Measurements from ENCODE around the gene ACHE. TPM values are rescaled to one million over a fixed set of nuclear protein-coding genes. Genes with fewer than 3 reads are reported as not detected.
"Not testable (repeated sequence)": the region's sequence is repeated elsewhere in the genome, so short reads cannot be mapped to it uniquely, and the experiment has no call there.

The ACHE gene
- total RNA-seq, 1 experiment from 2014 or later: 0.40 TPM

DNA sequence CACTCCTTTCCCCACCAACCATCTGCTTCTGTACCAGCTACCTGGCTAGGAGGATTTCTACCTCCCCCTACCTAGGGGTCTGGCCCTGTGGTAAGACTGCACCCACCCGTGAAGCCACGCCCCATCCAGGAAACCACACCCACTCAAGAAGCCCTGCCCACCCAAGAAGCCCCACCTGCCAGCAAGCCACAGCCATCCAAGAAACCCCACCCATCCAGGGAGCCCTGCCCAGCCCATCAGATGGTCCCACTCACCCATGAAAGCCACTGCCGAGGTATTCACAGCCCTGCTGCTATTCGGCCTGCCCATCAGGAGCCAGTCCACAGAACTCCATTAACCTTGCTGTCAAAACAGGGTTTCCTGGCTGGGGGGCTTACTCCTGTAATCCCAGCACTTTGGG lies 38.0 kb upstream of the ACHE start:
- POLR2A ChIA-PET (ENCODE audit: unreplicated experiment): no interaction called here
- no TSS peak for BruUV-seq (replicated peaks)
- intact Hi-C loops (cut with micrococcal nuclease): no loop called here

DNA sequence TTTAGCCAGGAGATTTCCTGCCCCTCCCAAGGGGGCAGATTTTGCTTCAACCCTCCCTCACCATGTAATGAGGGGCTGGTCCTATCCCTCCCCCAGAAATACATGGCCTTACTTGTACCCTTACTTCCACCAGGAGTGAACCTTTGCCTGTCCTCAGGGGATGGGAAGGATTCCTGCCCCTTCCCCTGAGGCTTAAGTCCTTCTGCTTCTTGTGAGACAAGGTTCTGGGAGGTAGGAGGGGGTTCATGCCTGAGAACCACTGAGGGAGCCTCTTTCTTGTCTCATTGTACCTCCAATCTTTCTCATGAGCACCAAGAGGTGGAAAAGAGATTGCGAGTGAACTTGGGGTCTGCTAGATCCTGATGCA lies 34.1 kb upstream of the ACHE start:
- ATAC-seq (no peak), DNase-seq (no peak)
- H3K9ac ChIP-seq (ENCODE audit: low read length): no peak overlapping the region
- H3K79me2 ChIP-seq (ENCODE audit: low read length): no peaks in the 10 kb centered on the region
- H3F3A ChIP-seq (ENCODE audit: low read length, unreplicated experiment): no peaks in the 10 kb centered on the region
- no peaks in the 10 kb centered on the region for H3K9me2 ChIP-seq (replicated peaks; ENCODE audit: low read length)
- no peaks in the 10 kb centered on the region for H3K36me3 ChIP-seq (ENCODE audit: low read depth, low read length)
- peaks cover 21% of the 10 kb centered on the region for H3K4me1 ChIP-seq (ENCODE audit: insufficient read depth, low read length)
- no peak overlapping the region for H3K4me3 ChIP-seq (ENCODE audit: low read length)
- peak overlapping the region; percentile 33 for H3K4me2 ChIP-seq (ENCODE audit: low read length)
- H2AFZ ChIP-seq (ENCODE audit: low read length): no peak overlapping the region
- CTCF ChIA-PET: no interaction called here
- intact Hi-C loops (cut with micrococcal nuclease): no loop called here
- TF ChIP-seq EZH2phosphoT487 (IDR thresholded peaks at IDR 0.05; ENCODE audit: borderline replicate concordance, low read length): no peak
- TF ChIP-seq EZH2 (IDR thresholded peaks at IDR 0.05; ENCODE audit: low read length, unreplicated experiment): no peak
- TF ChIP-seq CTCF (conservative IDR thresholded peaks at IDR 0.05; ENCODE audit: low read depth, low read length): no peak
- POLR2A ChIA-PET (ENCODE audit: unreplicated experiment): no interaction called here
- no TSS peak for BruUV-seq (replicated peaks)
- H4K20me1 ChIP-seq (ENCODE audit: low read length): no peaks in the 10 kb centered on the region
- no peak overlapping the region for H3K27ac ChIP-seq (ENCODE audit: low read length)
- H3K27me3 ChIP-seq (ENCODE audit: low read length): no peaks in the 10 kb centered on the region
- H3K9me3 ChIP-seq (ENCODE audit: low read length): no peaks in the 10 kb centered on the region

More for the DNA sequence above, 38.0 kb upstream of the ACHE start:
- Histone ChIP-seq H3K36me3 (ENCODE audit: low read depth, low read length) (no peaks in the 10 kb centered on the region), H3K9ac (ENCODE audit: low read length) (no peak overlapping the region), H3F3A (ENCODE audit: low read length, unreplicated experiment) (no peaks in the 10 kb centered on the region), H3K9me2 (replicated peaks; ENCODE audit: low read length) (no peaks in the 10 kb centered on the region), H3K27ac (ENCODE audit: low read length) (no peak overlapping the region), H3K27me3 (ENCODE audit: low read length) (no peaks in the 10 kb centered on the region), H2AFZ (ENCODE audit: low read length) (no peak overlapping the region), H3K4me2 (ENCODE audit: low read length) (no peak overlapping the region), H3K4me3 (ENCODE audit: low read length) (no peak overlapping the region), H3K79me2 (ENCODE audit: low read length) (no peaks in the 10 kb centered on the region), H4K20me1 (ENCODE audit: low read length) (no peaks in the 10 kb centered on the region), H3K4me1 (ENCODE audit: insufficient read depth, low read length) (peaks cover 21% of the 10 kb centered on the region), H3K9me3 (ENCODE audit: low read length) (no peaks in the 10 kb centered on the region)
- DNase-seq (no peak), ATAC-seq (no peak)
- TF ChIP-seq EZH2 (IDR thresholded peaks at IDR 0.05; ENCODE audit: low read length, unreplicated experiment): no peak
- no peak for TF ChIP-seq EZH2phosphoT487 (IDR thresholded peaks at IDR 0.05; ENCODE audit: borderline replicate concordance, low read length)
- no peak for TF ChIP-seq CTCF (conservative IDR thresholded peaks at IDR 0.05; ENCODE audit: low read depth, low read length)
- CTCF ChIA-PET: no interaction called here

GRCh38 chr7:100923616-100924015 lies 27.9 kb upstream of the ACHE start:
- H4K20me1 ChIP-seq (ENCODE audit: low read length); H3K9ac ChIP-seq (ENCODE audit: low read length); ATAC-seq; H3K9me3 ChIP-seq (ENCODE audit: low read length); H3K4me2 ChIP-seq (ENCODE audit: low read length); H3K4me3 ChIP-seq (ENCODE audit: low read length); H3F3A ChIP-seq (ENCODE audit: low read length, unreplicated experiment); H3K27ac ChIP-seq (ENCODE audit: low read length); H3K79me2 ChIP-seq (ENCODE audit: low read length); H3K36me3 ChIP-seq (ENCODE audit: low read depth, low read length); POLR2A ChIA-PET (ENCODE audit: unreplicated experiment); H3K4me1 ChIP-seq (ENCODE audit: insufficient read depth, low read length); H3K9me2 ChIP-seq (replicated peaks; ENCODE audit: low read length); H3K27me3 ChIP-seq (ENCODE audit: low read length); CTCF ChIA-PET; intact Hi-C loops (cut with micrococcal nuclease); H2AFZ ChIP-seq (ENCODE audit: low read length); DNase-seq; BruUV-seq (replicated peaks): not testable (repeated sequence)
